DND-41 (cell line): ENCODE data around the gene KCNN3.

Source experiments
- EZH2 ChIP-seq: IDR thresholded peaks from 3 replicates; pipeline ENCODE4 v1.6.1; 2012; ENCODE audit warnings: borderline replicate concordance, low read depth, mild to moderate bottlenecking, moderate library complexity, low read length, inconsistent platforms; ENCODE audit not compliant: severe bottlenecking
- TF ChIP-seq, protein P1 (sequence below): IDR thresholded peaks from 2 replicates; pipeline ENCODE4 v1.5.1; 2012; ENCODE audit warnings: borderline replicate concordance, low read length, moderate library complexity, mild to moderate bottlenecking; ENCODE audit not compliant: poor library complexity, severe bottlenecking; ENCODE audit errors: extremely low read depth

DNA sequence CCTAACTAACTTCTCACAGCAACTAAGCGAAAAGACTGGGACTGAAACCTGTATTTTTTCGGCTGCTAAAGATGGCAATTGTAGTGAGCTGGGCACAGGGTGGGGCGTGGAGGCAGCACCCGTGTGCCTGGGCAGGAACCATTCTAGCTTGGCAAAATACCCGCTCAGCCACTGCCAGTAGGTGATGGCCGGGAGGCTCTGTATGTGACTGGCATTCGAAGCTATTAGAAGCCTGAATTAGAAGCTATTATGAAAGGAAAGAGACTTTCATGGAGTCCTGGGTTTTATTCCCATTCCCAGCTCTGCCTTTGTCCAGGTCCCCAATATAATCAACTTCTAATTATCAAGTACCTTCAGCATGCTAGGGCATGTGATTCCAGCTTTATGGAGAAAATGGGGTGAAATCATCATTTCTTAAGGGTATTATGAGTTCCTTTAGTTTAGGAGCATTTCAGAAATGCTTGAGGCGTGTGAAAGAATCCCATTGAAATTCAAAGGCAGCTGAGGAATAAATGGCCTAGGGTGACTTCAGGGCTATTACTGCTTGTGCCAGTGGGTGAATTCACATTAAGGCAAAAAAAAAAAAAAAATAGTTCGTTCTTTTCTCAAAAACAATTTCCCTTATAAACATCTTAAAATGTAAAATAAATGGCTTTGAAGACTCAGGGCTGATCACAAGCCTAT lies 125.6 kb downstream of the KCNN3 start:
- no peak for TF ChIP-seq EZH2
- TF ChIP-seq, protein P1, sequence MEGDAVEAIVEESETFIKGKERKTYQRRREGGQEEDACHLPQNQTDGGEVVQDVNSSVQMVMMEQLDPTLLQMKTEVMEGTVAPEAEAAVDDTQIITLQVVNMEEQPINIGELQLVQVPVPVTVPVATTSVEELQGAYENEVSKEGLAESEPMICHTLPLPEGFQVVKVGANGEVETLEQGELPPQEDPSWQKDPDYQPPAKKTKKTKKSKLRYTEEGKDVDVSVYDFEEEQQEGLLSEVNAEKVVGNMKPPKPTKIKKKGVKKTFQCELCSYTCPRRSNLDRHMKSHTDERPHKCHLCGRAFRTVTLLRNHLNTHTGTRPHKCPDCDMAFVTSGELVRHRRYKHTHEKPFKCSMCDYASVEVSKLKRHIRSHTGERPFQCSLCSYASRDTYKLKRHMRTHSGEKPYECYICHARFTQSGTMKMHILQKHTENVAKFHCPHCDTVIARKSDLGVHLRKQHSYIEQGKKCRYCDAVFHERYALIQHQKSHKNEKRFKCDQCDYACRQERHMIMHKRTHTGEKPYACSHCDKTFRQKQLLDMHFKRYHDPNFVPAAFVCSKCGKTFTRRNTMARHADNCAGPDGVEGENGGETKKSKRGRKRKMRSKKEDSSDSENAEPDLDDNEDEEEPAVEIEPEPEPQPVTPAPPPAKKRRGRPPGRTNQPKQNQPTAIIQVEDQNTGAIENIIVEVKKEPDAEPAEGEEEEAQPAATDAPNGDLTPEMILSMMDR = no peak
